DMS53 treated with DMSO at 0.1 percent for 48 hours (cell line): Measurements from ENCODE around the gene RABL3.
"Not testable (repeated sequence)": the region's sequence is repeated elsewhere in the genome, so short reads cannot be mapped to it uniquely, and the experiment has no call there.

Experiments
- DNase-seq: peaks from one replicate; lab custom pipeline; 2025; ENCODE audit not compliant: unreplicated experiment; lab: John Stamatoyannopoulos, UW

Gene RABL3, protein sequence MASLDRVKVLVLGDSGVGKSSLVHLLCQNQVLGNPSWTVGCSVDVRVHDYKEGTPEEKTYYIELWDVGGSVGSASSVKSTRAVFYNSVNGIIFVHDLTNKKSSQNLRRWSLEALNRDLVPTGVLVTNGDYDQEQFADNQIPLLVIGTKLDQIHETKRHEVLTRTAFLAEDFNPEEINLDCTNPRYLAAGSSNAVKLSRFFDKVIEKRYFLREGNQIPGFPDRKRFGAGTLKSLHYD

GRCh38 chr3:120742198-120742848 lies at the start of gene RABL3, which contains the start of gene GTF2E1:
TSS of gene RABL3 (minus strand) at chr3:120742516. CDS start at chr3:120742507, 9 bp downstream.
TSS of gene GTF2E1 (plus strand) at chr3:120742744. CDS start at chr3:120750553, 7,809 bp downstream.
- peak; percentile 93 for DNase-seq

- no peak for DNase-seq
Measured at GRCh38 chr3:120791913-120792312, 49.6 kb upstream of the RABL3 start.

DNA sequence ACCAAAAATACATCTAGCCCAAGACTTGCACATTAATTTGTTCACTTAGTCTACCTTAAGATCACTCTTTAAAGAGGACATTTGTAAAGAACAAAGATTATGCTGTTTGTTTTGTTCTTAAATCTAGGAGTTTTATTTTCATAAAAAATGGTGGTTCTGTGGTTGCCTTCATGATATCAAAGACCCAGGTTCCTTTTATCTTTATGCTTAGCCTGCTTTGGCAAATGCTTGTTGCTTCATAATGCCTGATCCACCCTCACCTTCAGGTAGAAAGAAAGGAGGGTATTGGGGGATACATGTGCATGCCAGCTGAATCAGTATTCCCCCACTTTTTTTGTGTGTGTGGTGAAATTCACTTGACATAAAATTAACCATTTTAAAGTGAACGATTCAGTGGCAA lies 48.7 kb upstream of the RABL3 start:
- no peak for DNase-seq

- DNase-seq = not testable (repeated sequence)
Measured at GRCh38 chr3:120785832-120786231, 43.5 kb upstream of the RABL3 start.

DNA sequence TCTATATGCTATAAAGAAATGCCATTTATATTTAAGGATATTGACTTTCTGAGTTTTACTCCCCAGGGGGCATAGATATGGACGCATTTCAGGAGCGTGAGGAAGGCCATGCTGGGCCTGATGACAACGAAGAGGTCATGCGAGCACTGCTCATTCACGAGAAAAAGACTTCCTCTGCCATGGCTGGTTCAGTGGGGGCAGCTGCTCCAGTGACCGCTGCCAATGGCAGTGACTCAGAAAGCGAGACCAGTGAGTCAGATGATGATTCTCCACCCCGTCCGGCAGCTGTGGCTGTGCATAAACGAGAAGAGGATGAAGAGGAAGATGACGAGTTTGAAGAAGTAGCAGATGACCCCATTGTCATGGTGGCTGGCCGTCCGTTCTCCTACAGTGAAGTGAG lies 38.7 kb upstream of the RABL3 start:
- DNase-seq = no peak

DNA sequence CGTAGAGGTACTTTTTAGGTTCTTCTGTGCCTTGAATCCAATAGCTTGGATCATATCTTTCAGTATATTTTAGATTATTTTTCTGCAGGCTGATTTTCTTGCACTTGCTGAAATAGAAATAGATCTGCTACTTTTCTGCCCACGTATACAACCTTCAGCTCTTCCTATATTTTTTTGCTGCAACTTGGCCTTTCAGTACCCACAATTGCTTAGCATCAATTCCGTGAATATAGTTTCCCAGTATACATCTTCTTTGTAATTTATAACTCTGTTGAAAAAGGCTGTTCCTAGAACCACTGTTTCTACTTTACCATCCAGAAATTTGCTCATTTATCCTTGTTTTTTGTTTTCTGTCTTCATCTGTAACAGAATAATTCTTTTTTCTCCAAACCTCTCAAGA lies 36.5 kb upstream of the RABL3 start:
- no peak for DNase-seq

DNA sequence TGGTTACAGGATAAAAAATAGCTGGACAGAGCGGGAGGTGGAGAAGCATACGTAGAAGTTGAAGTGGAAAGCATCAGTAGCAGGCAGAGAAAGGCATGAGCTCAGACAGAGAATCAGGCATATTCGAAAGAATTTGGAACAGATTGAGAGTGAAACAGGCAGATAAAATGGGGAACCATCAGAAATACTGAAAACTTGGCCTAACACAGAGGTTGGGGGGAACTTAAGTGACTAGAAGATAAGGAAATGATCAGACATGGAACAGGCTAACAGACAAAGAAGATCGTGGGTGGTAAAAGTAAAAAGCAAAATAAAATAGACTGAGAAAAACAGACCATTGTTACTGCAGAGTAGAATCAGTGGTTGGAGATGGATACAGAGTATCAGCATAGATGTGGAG lies 33.1 kb upstream of the RABL3 start:
- DNase-seq = no peak

DNA sequence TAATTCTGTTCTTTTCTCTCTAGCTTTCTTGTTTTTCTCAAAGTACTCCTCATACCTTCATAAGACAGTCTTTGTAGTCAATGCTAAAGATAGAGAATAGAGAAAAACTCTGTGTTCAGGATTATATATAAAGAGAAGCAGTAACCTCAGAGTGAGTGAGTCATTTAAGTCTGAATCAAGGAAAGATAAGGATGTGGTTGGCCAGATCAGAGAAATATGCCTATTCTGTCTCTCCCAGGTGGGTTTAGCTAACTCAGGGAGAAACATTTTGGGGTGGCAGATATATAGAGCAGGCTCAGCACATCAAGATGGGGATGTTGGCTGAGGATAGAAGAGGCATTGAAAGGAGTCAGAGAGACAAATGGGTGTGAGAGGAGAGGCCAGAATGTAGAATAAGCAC lies 31.6 kb upstream of the RABL3 start:
- DNase-seq = no peak

DNA sequence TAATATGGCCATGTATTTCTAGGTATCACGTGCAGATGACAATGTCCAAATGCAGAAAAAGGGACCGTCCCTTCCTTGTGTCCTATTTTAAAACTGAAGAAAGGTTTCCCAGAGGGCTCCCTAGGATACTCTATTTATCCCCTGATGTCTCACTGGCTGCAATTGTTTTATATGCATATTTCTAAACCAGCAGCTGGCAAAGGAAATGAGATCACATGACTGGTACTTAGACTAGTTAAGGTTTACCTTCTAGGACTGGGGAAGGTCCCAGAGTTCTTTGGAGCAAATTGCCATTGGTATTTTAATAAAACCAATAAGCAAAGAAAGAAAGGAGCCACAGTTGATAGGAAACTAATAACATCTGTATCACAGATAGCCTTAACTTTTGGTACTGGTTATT lies 29.8 kb upstream of the RABL3 start:
- no peak for DNase-seq

DNA sequence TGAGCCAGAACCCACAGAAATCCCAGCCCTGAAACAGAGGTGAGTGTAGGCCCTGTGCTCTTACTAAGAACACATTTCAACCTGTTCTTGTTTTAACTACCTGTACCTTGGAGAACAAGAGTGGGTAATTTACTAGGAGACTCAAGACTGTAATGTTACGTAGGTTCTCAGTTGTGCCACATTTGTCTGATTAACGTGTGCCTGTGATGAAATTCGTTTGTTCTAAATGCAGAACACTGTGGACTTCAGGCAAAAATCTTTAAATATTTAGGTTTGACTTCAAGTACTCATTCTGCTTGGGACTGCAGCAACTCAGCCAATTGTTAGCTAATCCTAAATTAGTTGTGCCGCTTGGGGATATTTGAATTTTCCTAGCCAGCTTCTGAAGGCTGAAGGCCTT lies 28.6 kb upstream of the RABL3 start:
- no peak for DNase-seq

- no peak for DNase-seq
Measured at GRCh38 chr3:120769436-120769835, 27.1 kb upstream of the RABL3 start.

DNA sequence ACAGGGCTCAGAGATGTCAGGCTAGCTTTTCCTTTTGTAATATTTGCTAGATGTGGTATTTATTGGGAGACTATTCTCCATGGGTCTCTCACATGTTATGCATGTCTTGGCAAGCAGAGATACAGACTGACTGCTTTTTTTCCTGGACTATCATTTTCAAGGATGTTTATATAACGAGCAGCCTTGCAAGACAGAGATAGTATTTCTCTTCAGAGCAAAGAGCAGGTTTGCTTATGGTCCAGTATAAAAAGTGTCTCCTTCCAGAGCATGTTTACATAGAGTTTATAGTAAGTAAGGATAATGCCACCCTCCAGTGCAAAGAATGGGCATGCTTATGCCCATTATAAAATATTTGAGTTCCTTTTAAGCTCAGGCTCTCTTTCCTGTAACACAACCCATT lies 24.8 kb upstream of the RABL3 start:
- DNase-seq = no peak

GRCh38 chr3:120766576-120766975 lies 24.3 kb upstream of the RABL3 start:
- DNase-seq = no peak

- DNase-seq = no peak
Measured at GRCh38 chr3:120765830-120766493, 23.6 kb upstream of the RABL3 start.

- no peak for DNase-seq
Measured at GRCh38 chr3:120764206-120764605, 21.9 kb upstream of the RABL3 start.

DNA sequence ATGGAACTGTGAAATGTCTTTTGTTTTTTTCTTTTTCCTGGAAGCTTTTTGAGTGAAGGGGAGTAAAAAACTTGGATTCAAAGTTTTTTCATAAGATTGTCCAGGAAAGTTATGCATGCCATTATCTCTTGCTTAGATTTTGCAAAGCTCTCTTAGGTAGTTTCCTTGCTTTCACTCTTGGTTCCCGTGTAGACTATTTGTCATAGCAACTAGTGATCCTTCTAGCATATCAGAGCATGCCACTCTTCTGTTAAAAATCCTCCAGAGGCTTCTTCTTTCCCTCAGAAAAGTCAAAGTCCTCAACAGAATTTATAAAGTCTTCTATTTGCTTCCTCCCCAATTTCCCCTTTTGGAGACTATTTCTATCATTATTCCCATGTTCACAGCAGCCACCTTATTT lies 21.3 kb upstream of the RABL3 start:
- DNase-seq = no peak

DNA sequence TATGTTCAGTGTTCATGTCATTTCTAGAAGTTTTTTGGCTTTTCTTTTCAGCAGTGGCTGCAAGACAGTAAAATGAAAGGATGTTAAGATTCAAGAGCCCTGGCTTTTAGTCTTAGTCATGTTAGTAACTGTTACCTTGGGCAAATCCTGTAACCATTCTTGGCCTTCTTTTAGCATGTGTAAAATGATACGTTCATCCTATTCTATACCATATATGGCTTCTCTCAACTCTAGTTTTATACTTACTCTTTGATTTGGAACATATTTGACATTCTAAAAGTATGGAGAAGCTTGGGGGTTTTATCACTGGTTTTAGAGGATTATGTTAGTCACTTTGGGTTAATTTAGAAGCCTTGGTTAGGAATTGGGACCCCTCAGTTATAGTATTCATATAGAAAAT lies 20.3 kb upstream of the RABL3 start:
- DNase-seq = no peak

GRCh38 chr3:120758551-120758950 lies 16.2 kb upstream of the RABL3 start:
- DNase-seq = not testable (repeated sequence)

DNA sequence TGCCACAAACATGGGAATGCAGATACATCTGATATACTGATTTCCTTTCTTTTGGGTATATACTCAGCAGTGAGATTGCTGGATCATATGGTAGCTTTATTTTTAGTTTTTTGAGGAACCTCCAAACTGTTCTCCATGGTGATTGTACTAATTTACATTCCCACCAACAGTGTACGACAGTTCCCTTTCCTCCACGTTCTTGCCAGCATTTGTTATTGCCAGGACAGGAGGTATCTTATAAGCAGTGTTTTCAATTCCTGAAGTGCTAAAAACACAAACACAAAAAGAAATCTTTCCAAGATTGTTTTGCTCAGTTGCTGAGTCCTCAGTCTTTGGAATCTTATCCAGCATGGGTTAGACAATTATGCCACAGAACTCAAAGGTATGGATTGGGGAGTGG lies 13.7 kb upstream of the RABL3 start:
- DNase-seq = no peak

DNA sequence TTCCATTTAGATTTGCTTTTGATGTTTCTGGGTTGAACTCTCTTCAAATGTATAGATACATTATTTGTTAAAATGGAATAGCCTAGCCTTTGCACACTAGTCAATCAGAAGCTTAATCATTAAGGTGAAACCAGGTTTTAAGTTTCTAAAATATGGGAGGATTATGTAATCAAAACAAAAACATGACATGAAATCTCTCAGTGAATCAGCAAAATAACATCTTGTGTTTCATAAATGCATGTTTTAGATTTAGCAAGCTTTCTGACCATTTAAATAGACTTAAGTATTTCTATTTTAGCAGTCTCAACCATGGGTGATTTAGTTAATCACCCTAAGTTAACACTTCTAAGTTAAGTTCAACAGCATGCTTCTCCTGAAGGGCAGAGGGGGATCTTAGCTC lies 11.5 kb upstream of the RABL3 start:
- DNase-seq = no peak

DNA sequence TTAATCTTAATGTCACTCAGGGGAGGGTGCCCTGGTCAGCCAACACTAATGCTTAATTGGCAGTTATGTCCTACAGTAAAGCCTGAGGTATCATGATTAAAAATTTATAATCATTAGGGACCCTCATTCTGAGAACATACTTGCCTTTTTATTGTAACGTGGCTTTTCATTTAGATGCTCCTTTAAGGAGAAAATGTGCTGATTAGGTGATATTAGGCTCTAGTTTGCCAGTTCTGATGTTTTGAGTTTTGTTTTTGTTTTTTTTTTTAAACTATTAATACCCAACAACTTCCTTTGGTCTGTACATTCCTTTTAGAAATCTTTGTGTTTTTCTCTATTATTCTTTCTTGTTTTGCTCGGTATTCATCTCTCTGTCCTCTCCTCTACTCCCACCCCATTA lies 10.5 kb upstream of the RABL3 start:
- DNase-seq = no peak

DNA sequence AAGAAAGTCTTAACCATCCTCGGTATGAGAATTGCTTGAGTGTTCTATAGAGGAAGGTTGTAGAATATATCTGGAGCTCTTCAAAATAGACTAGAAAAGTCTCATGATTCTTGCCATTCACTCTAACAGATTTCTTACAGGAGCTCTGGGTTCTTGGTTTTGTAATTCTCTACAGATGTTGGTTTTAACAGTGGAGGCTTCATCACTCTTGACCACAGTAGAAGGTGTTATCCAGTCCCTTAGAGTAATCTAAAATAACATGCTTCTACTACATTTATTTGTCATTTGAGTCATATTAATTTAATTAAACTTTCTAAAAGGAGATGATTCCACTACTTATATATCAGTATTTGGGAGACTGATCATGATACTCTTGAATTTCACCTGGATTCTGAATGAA lies 9.9 kb upstream of the RABL3 start:
- no peak for DNase-seq
